ENCODE results near the gene DRAP1.

- TF ChIP-seq, protein P1, sequence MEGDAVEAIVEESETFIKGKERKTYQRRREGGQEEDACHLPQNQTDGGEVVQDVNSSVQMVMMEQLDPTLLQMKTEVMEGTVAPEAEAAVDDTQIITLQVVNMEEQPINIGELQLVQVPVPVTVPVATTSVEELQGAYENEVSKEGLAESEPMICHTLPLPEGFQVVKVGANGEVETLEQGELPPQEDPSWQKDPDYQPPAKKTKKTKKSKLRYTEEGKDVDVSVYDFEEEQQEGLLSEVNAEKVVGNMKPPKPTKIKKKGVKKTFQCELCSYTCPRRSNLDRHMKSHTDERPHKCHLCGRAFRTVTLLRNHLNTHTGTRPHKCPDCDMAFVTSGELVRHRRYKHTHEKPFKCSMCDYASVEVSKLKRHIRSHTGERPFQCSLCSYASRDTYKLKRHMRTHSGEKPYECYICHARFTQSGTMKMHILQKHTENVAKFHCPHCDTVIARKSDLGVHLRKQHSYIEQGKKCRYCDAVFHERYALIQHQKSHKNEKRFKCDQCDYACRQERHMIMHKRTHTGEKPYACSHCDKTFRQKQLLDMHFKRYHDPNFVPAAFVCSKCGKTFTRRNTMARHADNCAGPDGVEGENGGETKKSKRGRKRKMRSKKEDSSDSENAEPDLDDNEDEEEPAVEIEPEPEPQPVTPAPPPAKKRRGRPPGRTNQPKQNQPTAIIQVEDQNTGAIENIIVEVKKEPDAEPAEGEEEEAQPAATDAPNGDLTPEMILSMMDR (IDR thresholded peaks at IDR 0.05) = no peak
- TF ChIP-seq POLR2A (IDR thresholded peaks at IDR 0.05) = no peak
Measured at GRCh38 chr11:65920372-65920802, 1.2 kb downstream of the DRAP1 start.

All from thyroid gland (tissue), 4 donors.